ENCODE results near the gene CDK13. TPM values are rescaled to one million over a fixed set of nuclear protein-coding genes. Genes with fewer than 3 reads are reported as not detected.

CDK13 gene
- polyA plus RNA-seq, 3 donors: 8.8 to 25.7 (median 11.2) TPM

DNA sequence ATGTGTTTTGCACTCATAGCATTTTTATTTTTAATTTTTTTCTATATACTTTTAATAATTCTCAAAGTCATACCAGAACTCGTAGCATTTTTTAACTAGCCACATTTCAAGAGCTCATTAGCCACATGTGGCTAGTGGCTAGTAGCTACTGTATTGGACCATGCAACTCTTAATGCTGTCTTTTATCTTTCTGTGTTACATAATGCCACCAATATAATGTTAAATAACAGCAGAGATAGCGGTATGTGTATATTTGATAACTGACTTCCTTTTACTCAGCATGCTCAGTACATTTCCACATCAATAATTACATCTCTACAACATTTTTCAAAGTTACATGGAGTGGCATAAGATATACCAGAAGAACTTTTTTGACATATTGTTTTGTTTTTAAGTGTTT lies 91.4 kb downstream of the CDK13 start:
- H3K27ac Mint-ChIP-seq: no peak overlapping the region
- Histone ChIP-seq H3K27me3 (ENCODE audit: control insufficient read depth in 2 of 2, insufficient read depth in 2 of 2, low read length in 2 of 2) (no peaks in the 10 kb centered on the region), H3K27ac (ENCODE audit: low read depth in 1 of 2, low read length in 2 of 2) (no peak overlapping the region), H3K36me3 (replicated peaks in 1 of 2; ENCODE audit: control insufficient read depth in 1 of 2, insufficient read depth in 2 of 2, low read length in 2 of 2) (peaks cover 18 to 36% of the 10 kb centered on the region in 2 donors), H3K4me3 (replicated peaks in 1 of 3; ENCODE audit: low read depth in 2 of 3, low read length in 3 of 3) (no peak overlapping the region), H3K4me1 (ENCODE audit: control insufficient read depth in 1 of 2, insufficient read depth in 2 of 2, low read length in 2 of 2) (no peaks in the 10 kb centered on the region), H3K79me2 (ENCODE audit: insufficient read depth, low read length) (peaks cover 21% of the 10 kb centered on the region), H3K4me2 (replicated peaks; ENCODE audit: extremely low read depth, low read length, poor library complexity, severe bottlenecking) (no peak overlapping the region), H2AFZ (ENCODE audit: insufficient read depth, low read depth, low read length, poor library complexity, severe bottlenecking) (no peak overlapping the region), H3K9me3 (replicated peaks in 1 of 2; ENCODE audit: control insufficient read depth in 1 of 2, insufficient read depth in 1 of 2, low read length in 2 of 2) (no peaks in the 10 kb centered on the region), H4K20me1 (ENCODE audit: insufficient read depth, low read length) (peaks cover 10% of the 10 kb centered on the region), H3K9ac (ENCODE audit: insufficient read depth, low read length, poor library complexity, severe bottlenecking) (no peak overlapping the region)
- no peaks in the 10 kb centered on the region for H3K9me3 Mint-ChIP-seq
- H3K36me3 Mint-ChIP-seq: peaks cover 21 to 52% of the 10 kb centered on the region in 2 donors
- intact Hi-C loops (cut with micrococcal nuclease): loop anchor here in 1 of 2 donors (10.0 kb wide), 1 partner anchor 97 kb away; no protein-coding TSS in a partner anchor
- no peak overlapping the region for H3K4me3 Mint-ChIP-seq
- no CpG with 5 or more reads among the region's 2 CpGs for WGBS (ENCODE audit: insufficient coverage)
- H3K4me1 Mint-ChIP-seq: no peaks in the 10 kb centered on the region
- TF ChIP-seq, protein P1, sequence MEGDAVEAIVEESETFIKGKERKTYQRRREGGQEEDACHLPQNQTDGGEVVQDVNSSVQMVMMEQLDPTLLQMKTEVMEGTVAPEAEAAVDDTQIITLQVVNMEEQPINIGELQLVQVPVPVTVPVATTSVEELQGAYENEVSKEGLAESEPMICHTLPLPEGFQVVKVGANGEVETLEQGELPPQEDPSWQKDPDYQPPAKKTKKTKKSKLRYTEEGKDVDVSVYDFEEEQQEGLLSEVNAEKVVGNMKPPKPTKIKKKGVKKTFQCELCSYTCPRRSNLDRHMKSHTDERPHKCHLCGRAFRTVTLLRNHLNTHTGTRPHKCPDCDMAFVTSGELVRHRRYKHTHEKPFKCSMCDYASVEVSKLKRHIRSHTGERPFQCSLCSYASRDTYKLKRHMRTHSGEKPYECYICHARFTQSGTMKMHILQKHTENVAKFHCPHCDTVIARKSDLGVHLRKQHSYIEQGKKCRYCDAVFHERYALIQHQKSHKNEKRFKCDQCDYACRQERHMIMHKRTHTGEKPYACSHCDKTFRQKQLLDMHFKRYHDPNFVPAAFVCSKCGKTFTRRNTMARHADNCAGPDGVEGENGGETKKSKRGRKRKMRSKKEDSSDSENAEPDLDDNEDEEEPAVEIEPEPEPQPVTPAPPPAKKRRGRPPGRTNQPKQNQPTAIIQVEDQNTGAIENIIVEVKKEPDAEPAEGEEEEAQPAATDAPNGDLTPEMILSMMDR (IDR thresholded peaks at IDR 0.05): no peak
- peaks cover 0 to 2% (median 1%) of the 10 kb centered on the region in 3 donors for H3K27me3 Mint-ChIP-seq (ENCODE audit: low read depth in 3 of 3)
- no peak for DNase-seq

GRCh38 chr7:40043164-40043563 lies 93.1 kb downstream of the CDK13 start:
- H3K4me3 ChIP-seq (replicated peaks in 1 of 3; ENCODE audit: low read depth in 2 of 3, low read length in 3 of 3): no peak overlapping the region
- DNase-seq: no peak
- H3K27ac ChIP-seq (ENCODE audit: low read depth in 1 of 2, low read length in 2 of 2): no peak overlapping the region
- H4K20me1 ChIP-seq (ENCODE audit: insufficient read depth, low read length): peaks cover 4% of the 10 kb centered on the region
- TF ChIP-seq, protein P1 (IDR thresholded peaks at IDR 0.05): no peak
- peaks cover 21% of the 10 kb centered on the region for H3K79me2 ChIP-seq (ENCODE audit: insufficient read depth, low read length)
- peaks cover 18 to 36% of the 10 kb centered on the region in 2 donors for H3K36me3 ChIP-seq (replicated peaks in 1 of 2; ENCODE audit: control insufficient read depth in 1 of 2, insufficient read depth in 2 of 2, low read length in 2 of 2)
- no peaks in the 10 kb centered on the region for H3K27me3 ChIP-seq (ENCODE audit: control insufficient read depth in 2 of 2, insufficient read depth in 2 of 2, low read length in 2 of 2)
- WGBS (ENCODE audit: insufficient coverage): 100% methylated on average over 1 of the region's 2 CpGs
- Mint-ChIP-seq H3K36me3 (peaks cover 16 to 49% of the 10 kb centered on the region in 2 donors), H3K9me3 (no peaks in the 10 kb centered on the region), H3K27me3 (ENCODE audit: low read depth in 3 of 3) (peaks cover 0 to 2% (median 1%) of the 10 kb centered on the region in 3 donors), H3K4me1 (no peaks in the 10 kb centered on the region), H3K27ac (no peak overlapping the region), H3K4me3 (no peak overlapping the region)
- no peak overlapping the region for H3K4me2 ChIP-seq (replicated peaks; ENCODE audit: extremely low read depth, low read length, poor library complexity, severe bottlenecking)
- intact Hi-C loops (cut with micrococcal nuclease): loop anchor here in 1 of 2 donors (10.0 kb wide), 1 partner anchor 98 kb away; no protein-coding TSS in a partner anchor
- no peak overlapping the region for H3K9ac ChIP-seq (ENCODE audit: insufficient read depth, low read length, poor library complexity, severe bottlenecking)
- H3K9me3 ChIP-seq (replicated peaks in 1 of 2; ENCODE audit: control insufficient read depth in 1 of 2, insufficient read depth in 1 of 2, low read length in 2 of 2): no peaks in the 10 kb centered on the region
- H2AFZ ChIP-seq (ENCODE audit: insufficient read depth, low read depth, low read length, poor library complexity, severe bottlenecking): no peak overlapping the region
- peaks cover 0 to under 1% of the 10 kb centered on the region in 2 donors for H3K4me1 ChIP-seq (ENCODE audit: control insufficient read depth in 1 of 2, insufficient read depth in 2 of 2, low read length in 2 of 2)
